ENCODE data around the gene CDH2. TPM values are rescaled to one million over a fixed set of nuclear protein-coding genes. Genes with fewer than 3 reads are reported as not detected.

The CDH2 gene
- total RNA-seq, 1 donor from 2014 or later: 234 TPM

DNA sequence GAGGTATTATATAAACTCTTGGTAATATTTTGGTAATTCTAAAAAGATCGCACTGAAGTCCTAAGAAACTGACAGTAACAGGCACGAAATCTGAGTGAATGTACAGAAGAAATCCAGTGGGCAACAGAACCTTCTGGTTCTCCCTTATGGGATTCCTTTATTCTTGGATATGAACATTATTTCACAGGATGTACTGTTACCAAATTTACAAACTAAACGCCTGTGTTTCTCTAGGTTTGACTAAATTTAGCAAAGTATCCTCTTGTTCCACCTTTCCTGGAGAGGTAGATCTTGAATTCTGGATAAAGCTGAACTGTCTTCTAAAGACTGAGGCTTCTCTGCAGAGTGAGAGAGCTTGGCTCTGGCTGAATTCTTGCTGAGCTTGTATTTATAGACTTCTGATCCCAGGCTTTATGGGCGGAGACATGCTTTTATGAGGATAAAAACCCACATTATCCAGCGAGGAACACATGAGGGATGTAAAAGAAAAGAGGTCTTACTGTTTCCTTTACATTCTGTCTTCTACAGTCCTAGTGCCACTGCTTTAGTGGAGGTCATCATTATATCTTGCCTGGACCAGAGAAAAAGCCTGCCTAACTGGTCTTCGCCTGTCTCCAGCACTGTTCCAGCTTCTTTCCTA is 220.8 kb downstream of the CDH2 start:
- Mint-ChIP-seq H3K27ac (ENCODE audit: unreplicated experiment) (peak overlapping the region; percentile 28), H3K36me3 (ENCODE audit: low read depth) (peaks cover 43% of the 10 kb centered on the region), H3K9me3 (no peaks in the 10 kb centered on the region), H3K27me3 (ENCODE audit: low read depth) (no peaks in the 10 kb centered on the region), H3K4me1 (peaks cover 44% of the 10 kb centered on the region), H3K4me3 (peak overlapping the region; percentile 9)
- no peak for DNase-seq (ENCODE audit: low read depth, low spot score)
- TF ChIP-seq, protein P1, sequence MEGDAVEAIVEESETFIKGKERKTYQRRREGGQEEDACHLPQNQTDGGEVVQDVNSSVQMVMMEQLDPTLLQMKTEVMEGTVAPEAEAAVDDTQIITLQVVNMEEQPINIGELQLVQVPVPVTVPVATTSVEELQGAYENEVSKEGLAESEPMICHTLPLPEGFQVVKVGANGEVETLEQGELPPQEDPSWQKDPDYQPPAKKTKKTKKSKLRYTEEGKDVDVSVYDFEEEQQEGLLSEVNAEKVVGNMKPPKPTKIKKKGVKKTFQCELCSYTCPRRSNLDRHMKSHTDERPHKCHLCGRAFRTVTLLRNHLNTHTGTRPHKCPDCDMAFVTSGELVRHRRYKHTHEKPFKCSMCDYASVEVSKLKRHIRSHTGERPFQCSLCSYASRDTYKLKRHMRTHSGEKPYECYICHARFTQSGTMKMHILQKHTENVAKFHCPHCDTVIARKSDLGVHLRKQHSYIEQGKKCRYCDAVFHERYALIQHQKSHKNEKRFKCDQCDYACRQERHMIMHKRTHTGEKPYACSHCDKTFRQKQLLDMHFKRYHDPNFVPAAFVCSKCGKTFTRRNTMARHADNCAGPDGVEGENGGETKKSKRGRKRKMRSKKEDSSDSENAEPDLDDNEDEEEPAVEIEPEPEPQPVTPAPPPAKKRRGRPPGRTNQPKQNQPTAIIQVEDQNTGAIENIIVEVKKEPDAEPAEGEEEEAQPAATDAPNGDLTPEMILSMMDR (conservative IDR thresholded peaks at IDR 0.05): no peak

DNA sequence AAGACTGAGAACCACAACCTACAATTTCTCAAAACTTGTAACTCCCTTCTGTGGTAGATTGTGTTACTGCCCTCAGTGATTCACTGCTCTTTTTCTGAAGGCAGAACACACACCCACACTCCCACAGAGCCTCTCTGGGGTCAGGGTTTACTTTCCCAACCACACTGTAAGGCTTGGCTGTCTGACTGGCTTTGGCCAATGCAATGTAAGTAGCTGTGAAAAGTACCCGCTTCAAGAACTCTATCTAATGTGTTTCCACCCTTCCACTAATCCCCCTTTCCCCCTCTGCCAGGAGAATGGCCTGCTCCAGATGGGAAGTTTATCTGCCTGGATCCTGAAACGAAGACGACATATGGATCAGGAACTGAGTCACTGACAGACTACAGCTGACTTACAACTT is 222.7 kb downstream of the CDH2 start:
- Mint-ChIP-seq H3K36me3 (ENCODE audit: low read depth) (peaks cover 30% of the 10 kb centered on the region), H3K27me3 (ENCODE audit: low read depth) (no peaks in the 10 kb centered on the region), H3K27ac (ENCODE audit: unreplicated experiment) (peak overlapping the region; percentile 78), H3K4me1 (peaks cover 60% of the 10 kb centered on the region), H3K4me3 (no peak overlapping the region), H3K9me3 (no peaks in the 10 kb centered on the region)
- DNase-seq (ENCODE audit: low read depth, low spot score): no peak
- TF ChIP-seq, protein P1 (conservative IDR thresholded peaks at IDR 0.05): no peak

DNA sequence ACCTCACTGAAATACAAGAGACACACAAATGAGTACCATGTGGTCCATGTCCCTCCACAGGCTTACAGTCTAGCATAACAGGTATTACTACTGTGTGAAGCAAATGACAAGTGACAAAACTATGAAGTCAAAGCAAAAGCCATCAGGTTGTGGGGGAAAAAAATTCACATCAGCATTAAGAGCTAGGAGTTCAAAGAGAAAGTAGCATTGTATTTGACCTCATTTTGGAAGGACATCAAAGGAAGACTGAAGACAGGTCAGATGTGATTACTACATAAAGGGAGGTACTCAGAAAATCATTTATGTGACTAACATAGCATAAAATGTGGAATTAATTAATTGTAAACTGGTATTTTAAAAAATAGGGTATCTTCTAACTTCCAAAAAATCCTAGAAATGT is 224.2 kb downstream of the CDH2 start:
- H3K27ac Mint-ChIP-seq (ENCODE audit: unreplicated experiment): no peak overlapping the region

DNA sequence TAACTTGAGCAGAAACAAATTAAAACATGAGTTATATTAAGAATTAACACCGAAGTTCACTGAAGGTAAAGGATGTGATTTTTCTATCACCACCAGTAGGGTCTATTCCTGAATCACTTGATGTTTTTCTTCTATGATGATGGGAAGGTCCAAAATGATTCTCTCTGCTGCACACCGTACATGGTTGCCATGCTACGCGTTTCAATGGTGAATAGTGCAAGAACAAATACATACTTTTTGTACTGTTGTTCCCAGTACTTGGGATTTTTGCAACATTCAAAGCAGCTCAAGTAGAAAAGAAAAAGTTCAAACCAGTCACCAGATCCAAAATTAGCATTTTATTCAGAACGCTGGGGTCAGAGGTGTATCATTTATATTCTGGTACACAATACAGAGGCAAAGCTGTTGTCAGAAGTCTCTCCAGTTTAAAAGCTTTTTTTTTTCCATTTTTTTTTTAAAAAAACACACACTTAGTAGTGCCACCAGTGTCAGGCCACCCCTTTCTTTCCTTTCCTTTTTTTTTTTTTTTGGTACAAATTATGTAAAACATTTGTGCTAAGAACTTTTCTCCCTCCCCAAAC is 226.2 kb downstream of the CDH2 start:
- Mint-ChIP-seq H3K9me3 (no peaks in the 10 kb centered on the region), H3K4me1 (peaks cover 56% of the 10 kb centered on the region), H3K27ac (ENCODE audit: unreplicated experiment) (peak overlapping the region; percentile 96), H3K4me3 (peak overlapping the region; percentile 66), H3K27me3 (ENCODE audit: low read depth) (no peaks in the 10 kb centered on the region), H3K36me3 (ENCODE audit: low read depth) (peaks cover 23% of the 10 kb centered on the region)
- TF ChIP-seq, protein P1 (conservative IDR thresholded peaks at IDR 0.05): no peak
- no peak for DNase-seq (ENCODE audit: low read depth, low spot score)

More for the DNA sequence above, 224.2 kb downstream of the CDH2 start:
- Mint-ChIP-seq H3K4me3 (no peak overlapping the region), H3K4me1 (peaks cover 71% of the 10 kb centered on the region), H3K9me3 (no peaks in the 10 kb centered on the region), H3K27me3 (ENCODE audit: low read depth) (no peaks in the 10 kb centered on the region), H3K36me3 (ENCODE audit: low read depth) (peaks cover 26% of the 10 kb centered on the region)
- DNase-seq (ENCODE audit: low read depth, low spot score): no peak
- TF ChIP-seq, protein P1 (conservative IDR thresholded peaks at IDR 0.05): no peak

DNA sequence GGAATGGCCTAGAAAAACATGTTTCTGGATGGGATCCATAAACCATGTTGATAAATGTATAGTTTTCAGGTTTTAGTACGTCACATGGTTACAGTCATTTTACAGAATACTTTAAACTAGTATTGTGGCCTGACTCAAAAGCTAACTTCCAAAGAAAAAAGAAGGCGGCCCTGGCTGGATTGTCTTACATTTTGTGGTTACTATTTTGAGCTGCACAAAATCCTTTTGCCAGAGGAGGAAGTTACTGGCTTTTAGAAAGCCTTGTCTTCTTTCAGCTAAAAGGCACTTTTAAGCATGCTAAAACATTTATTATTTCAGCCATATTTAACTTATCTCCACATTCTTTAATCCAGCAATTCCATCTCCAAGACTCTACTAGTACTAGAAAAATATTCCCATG is 227.9 kb downstream of the CDH2 start:
- no peak for DNase-seq (ENCODE audit: low read depth, low spot score)
- H3K27ac Mint-ChIP-seq (ENCODE audit: unreplicated experiment): no peak overlapping the region
- TF ChIP-seq, protein P1 (conservative IDR thresholded peaks at IDR 0.05): no peak
- H3K4me3 Mint-ChIP-seq: no peak overlapping the region
- no peaks in the 10 kb centered on the region for H3K27me3 Mint-ChIP-seq (ENCODE audit: low read depth)
- H3K4me1 Mint-ChIP-seq: peaks cover 56% of the 10 kb centered on the region
- peaks cover 19% of the 10 kb centered on the region for H3K36me3 Mint-ChIP-seq (ENCODE audit: low read depth)
- H3K9me3 Mint-ChIP-seq: no peaks in the 10 kb centered on the region

Data from neural crest cell (in vitro differentiated cells).